SU-DHL-6 (cell line): ENCODE data around the gene AFAP1.

Source experiments
- H2AFZ ChIP-seq: fragments of 200-600 bp; sonication (generic); 2 replicates; pipeline ENCODE4 v1.6.1; 2014; ENCODE audit warnings: low read depth, mild to moderate bottlenecking, moderate library complexity, mixed read lengths, antibody characterized with exemption, low read length; ENCODE audit not compliant: severe bottlenecking
- H3F3A ChIP-seq: fragments of 200-600 bp; shearing (Covaris generic); 2 replicates; pipeline ENCODE4 v1.6.0; 2016; ENCODE audit warnings: antibody characterized with exemption, mild to moderate bottlenecking; ENCODE audit not compliant: insufficient read depth
- H3K27ac ChIP-seq: fragments of 200-600 bp; sonication (generic); 2 replicates; pipeline ENCODE4 v1.5.1; 2016; ENCODE audit warnings: low read depth, mild to moderate bottlenecking, low read length, moderate library complexity, mixed read lengths
- H3K27me3 ChIP-seq: fragments of 200-600 bp; sonication (generic), shearing (Covaris generic); 2 replicates; pipeline ENCODE4 v1.6.0; 2014; ENCODE audit warnings: mild to moderate bottlenecking, low read length
- H3K36me3 ChIP-seq: fragments of 200-600 bp; sonication (generic); 2 replicates; pipeline ENCODE4 v1.6.1; 2014; ENCODE audit warnings: mild to moderate bottlenecking, low read length, mixed read lengths
- H3K4me2 ChIP-seq: fragments of 300-600, 200-600 bp; shearing (Covaris generic), sonication (generic); 2 replicates; pipeline ENCODE4 v1.6.0; 2014; ENCODE audit warnings: low read length, low read depth, mild to moderate bottlenecking; ENCODE audit not compliant: poor library complexity, severe bottlenecking
- H3K4me3 ChIP-seq: fragments of 200-600 bp; sonication (generic); 2 replicates; pipeline ENCODE4 v1.5.1; 2014; ENCODE audit warnings: antibody characterized with exemption, low read length, mild to moderate bottlenecking, mixed read lengths; ENCODE audit not compliant: insufficient read depth, poor library complexity, severe bottlenecking
- H3K79me2 ChIP-seq: fragments of 200-600 bp; sonication (generic); 2 replicates; pipeline ENCODE4 v1.6.1; 2014; ENCODE audit warnings: mild to moderate bottlenecking, low read length, moderate library complexity; ENCODE audit not compliant: insufficient read depth
- H3K9ac ChIP-seq: fragments of 200-600 bp; sonication (generic); 2 replicates; pipeline ENCODE4 v1.7.0; 2014; ENCODE audit warnings: mild to moderate bottlenecking, low read length
- H3K9me2 ChIP-seq: fragments of 200-600 bp; sonication (generic); replicated peaks from 2 replicates; pipeline ENCODE4 v1.6.1; 2014; ENCODE audit warnings: low read length; ENCODE audit not compliant: insufficient read depth
- H3K9me3 ChIP-seq: fragments of 200-600 bp; sonication (generic); 2 replicates; pipeline ENCODE4 v1.6.1; 2014; ENCODE audit warnings: low read length, mixed read lengths; ENCODE audit not compliant: insufficient read depth
- H4K20me1 ChIP-seq: fragments of 200-600 bp; sonication (generic); 2 replicates; pipeline ENCODE4 v1.6.1; 2014; ENCODE audit warnings: low read depth, mild to moderate bottlenecking, antibody characterized with exemption, low read length, moderate library complexity, mixed read lengths
- EZH2phosphoT487 ChIP-seq: fragments of 200-600 bp; sonication (generic), shearing (Covaris generic); conservative IDR thresholded peaks from 2 replicates; pipeline ENCODE4 v1.6.1; 2018; ENCODE audit warnings: mild to moderate bottlenecking, antibody characterized with exemption, low read length, moderate library complexity, mixed read lengths
- TF ChIP-seq, protein P1 (sequence below): fragments of 200-600 bp; sonication (generic); IDR thresholded peaks from one replicate; pipeline ENCODE4 v1.5.1; 2017; ENCODE audit warnings: antibody characterized with exemption, mild to moderate bottlenecking, low read length, moderate library complexity; ENCODE audit not compliant: insufficient read depth, poor library complexity, severe bottlenecking

AFAP1 gene

DNA sequence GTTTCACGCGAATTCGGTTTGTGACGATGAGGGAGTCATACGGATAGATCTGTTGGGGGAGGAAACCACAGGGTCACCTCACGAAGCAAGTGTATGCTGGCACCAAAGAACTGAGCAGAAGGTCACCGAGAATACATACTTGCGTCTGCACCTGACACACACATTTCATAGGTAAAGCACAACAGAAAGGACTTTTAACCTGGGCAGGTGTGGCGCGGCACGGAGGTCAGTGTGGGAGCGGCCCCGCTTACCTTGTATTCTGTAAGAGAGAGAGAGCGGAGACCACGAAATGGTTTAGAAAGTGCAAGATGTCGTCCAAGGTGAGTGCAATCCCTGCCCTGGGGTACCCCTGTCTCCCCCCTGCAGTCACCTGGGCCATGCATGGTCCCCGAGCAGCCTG, 43.6 kb upstream of the AFAP1 start:
- Histone ChIP-seq H3K27me3 (no peaks in the 10 kb centered on the region), H3K4me2 (no peak overlapping the region), H3K9me3 (no peaks in the 10 kb centered on the region), H3K79me2 (no peaks in the 10 kb centered on the region), H3K9ac (no peak overlapping the region), H4K20me1 (no peaks in the 10 kb centered on the region), H2AFZ (no peak overlapping the region), H3F3A (no peaks in the 10 kb centered on the region), H3K4me3 (no peak overlapping the region), H3K9me2 (no peaks in the 10 kb centered on the region), H3K27ac (no peak overlapping the region), H3K36me3 (no peaks in the 10 kb centered on the region)
- no peak for TF ChIP-seq EZH2phosphoT487
- TF ChIP-seq, protein P1, sequence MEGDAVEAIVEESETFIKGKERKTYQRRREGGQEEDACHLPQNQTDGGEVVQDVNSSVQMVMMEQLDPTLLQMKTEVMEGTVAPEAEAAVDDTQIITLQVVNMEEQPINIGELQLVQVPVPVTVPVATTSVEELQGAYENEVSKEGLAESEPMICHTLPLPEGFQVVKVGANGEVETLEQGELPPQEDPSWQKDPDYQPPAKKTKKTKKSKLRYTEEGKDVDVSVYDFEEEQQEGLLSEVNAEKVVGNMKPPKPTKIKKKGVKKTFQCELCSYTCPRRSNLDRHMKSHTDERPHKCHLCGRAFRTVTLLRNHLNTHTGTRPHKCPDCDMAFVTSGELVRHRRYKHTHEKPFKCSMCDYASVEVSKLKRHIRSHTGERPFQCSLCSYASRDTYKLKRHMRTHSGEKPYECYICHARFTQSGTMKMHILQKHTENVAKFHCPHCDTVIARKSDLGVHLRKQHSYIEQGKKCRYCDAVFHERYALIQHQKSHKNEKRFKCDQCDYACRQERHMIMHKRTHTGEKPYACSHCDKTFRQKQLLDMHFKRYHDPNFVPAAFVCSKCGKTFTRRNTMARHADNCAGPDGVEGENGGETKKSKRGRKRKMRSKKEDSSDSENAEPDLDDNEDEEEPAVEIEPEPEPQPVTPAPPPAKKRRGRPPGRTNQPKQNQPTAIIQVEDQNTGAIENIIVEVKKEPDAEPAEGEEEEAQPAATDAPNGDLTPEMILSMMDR = no peak

DNA sequence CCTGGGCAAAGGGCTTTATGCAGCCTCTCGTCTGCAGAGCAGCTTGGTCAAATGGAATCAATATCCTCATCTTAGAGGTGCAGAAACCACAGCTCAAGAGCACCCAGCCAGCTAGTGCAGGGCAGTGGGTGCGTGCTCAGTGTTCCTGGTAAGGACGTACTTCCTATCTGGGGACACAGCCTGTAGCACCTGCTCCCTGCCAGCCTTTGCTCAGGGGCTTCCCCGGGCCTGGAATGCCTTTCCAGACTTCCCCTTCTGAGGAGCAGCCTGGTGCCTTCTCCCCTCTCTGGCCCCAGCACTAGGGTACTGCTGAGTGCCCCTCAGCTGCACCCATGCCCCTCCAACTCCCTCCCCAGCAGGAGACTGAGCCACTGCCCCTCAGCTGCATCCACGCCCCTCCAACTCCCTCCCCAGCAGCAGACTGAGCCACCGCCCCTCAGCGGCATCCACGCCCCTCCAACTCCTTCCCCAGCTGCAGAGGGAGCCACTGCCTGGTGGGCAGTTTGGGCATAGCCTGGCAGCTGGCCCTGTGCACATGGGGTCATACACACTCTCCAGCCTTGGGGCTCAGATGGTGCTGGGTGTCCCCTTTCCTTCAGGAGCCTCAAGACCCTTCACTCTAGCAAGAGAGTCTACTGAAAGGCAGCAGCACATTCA, 42.2 kb upstream of the AFAP1 start:
- TF ChIP-seq, protein P1 = no peak
- TF ChIP-seq EZH2phosphoT487 = no peak
- Histone ChIP-seq H3K4me3 (no peak overlapping the region), H3K27ac (no peak overlapping the region), H3K79me2 (no peaks in the 10 kb centered on the region), H3K36me3 (no peaks in the 10 kb centered on the region), H2AFZ (no peak overlapping the region), H4K20me1 (no peaks in the 10 kb centered on the region), H3K9me3 (no peaks in the 10 kb centered on the region), H3F3A (no peaks in the 10 kb centered on the region), H3K9ac (no peak overlapping the region), H3K9me2 (no peaks in the 10 kb centered on the region), H3K4me2 (no peak overlapping the region), H3K27me3 (no peaks in the 10 kb centered on the region)

DNA sequence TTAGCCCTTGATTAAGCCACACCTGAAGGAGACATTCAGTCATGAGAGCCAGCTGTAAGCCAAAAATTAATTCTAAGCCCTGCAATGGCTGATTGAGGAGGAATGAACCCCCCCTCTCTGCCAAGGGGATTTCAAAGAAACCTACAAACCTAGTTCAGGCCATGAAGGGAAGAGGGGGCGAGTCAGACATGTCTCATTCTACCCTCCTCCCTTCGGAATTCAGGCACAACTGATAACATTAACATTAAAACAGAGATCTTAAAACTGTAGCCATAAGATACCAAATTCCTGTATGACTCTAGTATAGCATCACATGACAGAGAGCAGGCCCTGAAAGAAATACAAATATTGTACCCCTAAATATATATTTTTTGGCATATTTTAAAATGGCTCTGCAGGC, 40.4 kb upstream of the AFAP1 start:
- Histone ChIP-seq H2AFZ (no peak overlapping the region), H3K4me2 (no peak overlapping the region), H3K79me2 (no peaks in the 10 kb centered on the region), H3K36me3 (no peaks in the 10 kb centered on the region), H3K9me2 (no peaks in the 10 kb centered on the region), H3K9ac (no peak overlapping the region), H4K20me1 (no peaks in the 10 kb centered on the region), H3K4me3 (no peak overlapping the region), H3K27me3 (no peaks in the 10 kb centered on the region), H3F3A (no peaks in the 10 kb centered on the region), H3K9me3 (no peaks in the 10 kb centered on the region), H3K27ac (no peak overlapping the region)
- TF ChIP-seq EZH2phosphoT487 = no peak
- TF ChIP-seq, protein P1 = no peak
